Stimulated activated CD8-positive, alpha-beta memory T cell treated with anti-CD3 and anti-CD28 coated beads, Interleukin-12 subunit alpha, Interleukin-12 subunit beta, amount 100 ng/mL, for 24 hours (primary cell): ENCODE results near the gene STKLD1.
A peak's percentile ranks its signal among the peaks of the same experiment; 100 is the strongest.

Experiments used
- DNase-seq: peaks from one replicate; pipeline ENCODE4 v3.0.0-alpha.2; 2020; ENCODE audit errors: extremely low read depth

STKLD1 gene

GRCh38 chr9:133345596-133345995 lies 30.6 kb upstream of the STKLD1 start:
- no peak for DNase-seq

- DNase-seq: no peak
Measured at GRCh38 chr9:133346021-133346785, 30.0 kb upstream of the STKLD1 start.

GRCh38 chr9:133347515-133347984 lies 28.6 kb upstream of the STKLD1 start:
- no peak for DNase-seq

- DNase-seq: peak; percentile 78
Measured at GRCh38 chr9:133347985-133348717, 28.0 kb upstream of the STKLD1 start, which contains the start of the genes MED22 and RPL7A. Gene MED22, minus strand, starts transcription at chr9:133348131. Its CDS starts 1,469 bp downstream, at chr9:133346662. Gene RPL7A, plus strand, starts transcription at chr9:133348218. Its CDS starts 26 bp downstream, at chr9:133348244.

DNA sequence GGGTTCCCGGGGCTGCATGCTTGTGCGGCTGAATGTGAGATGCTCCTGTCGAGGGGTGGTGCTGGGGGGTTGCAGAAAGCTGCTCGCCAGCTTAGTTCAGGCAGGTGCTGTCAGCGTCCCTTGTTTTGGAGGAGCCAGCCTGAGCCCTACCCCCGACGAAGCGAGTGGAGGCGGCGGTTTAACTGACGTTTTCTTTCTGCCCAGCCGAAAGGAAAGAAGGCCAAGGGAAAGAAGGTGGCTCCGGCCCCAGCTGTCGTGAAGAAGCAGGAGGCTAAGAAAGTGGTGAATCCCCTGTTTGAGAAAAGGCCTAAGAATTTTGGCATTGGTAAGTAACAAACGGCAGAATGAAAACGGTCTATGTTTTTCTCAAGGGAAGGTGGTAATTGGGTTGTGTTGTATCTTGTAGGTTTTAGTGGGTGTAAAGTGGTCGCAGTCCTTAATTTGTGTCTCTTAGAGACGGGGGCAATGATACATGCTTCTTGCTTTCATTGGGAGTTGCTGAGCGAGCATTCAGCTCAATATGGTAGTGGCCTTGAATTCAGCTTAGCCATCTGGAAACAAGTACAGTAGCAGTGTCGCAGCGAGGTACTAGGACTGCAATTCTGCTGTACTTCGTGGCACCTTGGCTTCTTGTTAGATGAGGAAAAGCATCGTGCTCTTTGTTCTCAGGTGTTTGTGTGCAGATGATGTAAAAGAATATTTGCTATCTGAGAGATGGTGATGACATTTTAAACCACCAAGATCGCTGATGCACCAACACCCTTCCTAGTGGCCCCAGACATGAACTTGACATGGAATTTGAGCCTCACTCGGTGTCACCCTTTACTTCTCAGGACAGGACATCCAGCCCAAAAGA lies 27.2 kb upstream of the STKLD1 start:
- DNase-seq: no peak

- DNase-seq: no peak
Measured at GRCh38 chr9:133349965-133350616, 26.1 kb upstream of the STKLD1 start.

- DNase-seq: no peak
Measured at GRCh38 chr9:133351526-133351907, 24.6 kb upstream of the STKLD1 start.

GRCh38 chr9:133351908-133352634 lies 24.1 kb upstream of the STKLD1 start:
- DNase-seq: no peak

DNA sequence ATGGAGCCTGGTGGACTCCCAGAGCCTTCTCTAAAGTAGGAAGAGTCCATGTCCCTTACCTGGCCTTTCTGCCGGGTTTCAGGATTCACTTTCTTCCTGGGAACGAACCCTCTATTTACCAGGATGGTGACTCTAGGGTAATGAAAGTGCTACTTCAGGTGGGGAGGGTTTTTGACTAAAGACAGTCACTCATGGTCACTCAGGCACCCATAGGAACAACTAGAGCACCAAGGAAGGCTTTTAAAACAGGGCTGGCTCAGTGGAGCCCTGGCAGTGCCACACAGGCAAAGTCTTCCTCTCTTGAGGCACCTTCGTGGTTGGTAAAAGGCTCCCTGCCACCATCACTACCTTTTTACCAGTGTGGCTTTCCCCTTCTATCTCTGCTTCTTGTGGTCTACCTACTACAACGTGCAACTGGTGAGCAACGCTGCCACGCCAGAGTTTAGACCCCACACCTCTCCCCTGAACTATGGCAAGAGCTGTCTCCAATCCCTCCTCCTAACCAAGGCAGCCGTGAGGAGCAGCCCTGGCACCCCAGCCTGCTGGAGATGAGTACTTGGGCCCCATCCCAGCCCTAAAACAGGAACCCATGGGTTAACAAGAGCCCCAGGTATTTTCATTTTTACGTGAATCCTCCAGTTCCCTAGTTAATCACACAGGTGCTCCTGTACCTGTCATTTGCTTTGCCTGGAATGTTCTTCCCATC lies 23.4 kb upstream of the STKLD1 start:
- no peak for DNase-seq

DNA sequence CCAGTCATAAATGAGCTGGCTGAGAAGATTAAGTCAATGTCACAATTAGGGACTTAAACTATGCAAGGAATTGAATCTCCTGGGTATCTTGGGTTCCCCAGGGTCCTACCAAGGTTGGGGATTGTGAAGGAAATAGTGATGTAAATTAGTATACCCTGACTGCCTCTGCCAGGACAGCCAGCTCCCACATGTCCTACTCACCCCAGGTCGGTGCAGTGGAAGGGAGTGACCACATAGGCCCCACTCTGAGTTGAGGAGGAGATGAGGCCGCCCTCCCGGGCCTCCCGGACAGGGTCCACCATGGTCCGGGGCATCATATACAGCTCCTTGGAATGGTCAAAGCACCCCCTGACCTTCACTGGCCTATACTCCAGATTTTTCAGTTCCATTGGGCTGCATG lies 22.6 kb upstream of the STKLD1 start:
- no peak for DNase-seq

DNA sequence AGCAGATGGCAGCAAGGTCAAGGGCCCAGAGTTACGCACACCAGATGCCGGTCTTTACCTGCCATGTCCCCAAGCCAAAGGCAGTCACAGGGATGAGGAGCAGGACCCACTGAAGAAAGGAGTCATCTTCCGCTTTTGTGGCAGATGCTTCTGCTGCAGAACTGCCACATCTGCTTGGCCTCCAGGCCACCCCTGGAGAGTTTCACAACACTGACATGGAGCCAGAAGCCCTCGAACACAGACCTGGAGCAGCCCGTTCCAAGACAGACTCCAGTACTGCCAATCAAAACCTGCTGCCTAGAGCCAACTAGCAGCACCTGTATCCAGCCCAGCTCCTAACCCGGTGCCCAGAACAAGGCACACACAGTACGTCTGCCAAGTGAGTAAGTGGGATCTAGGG lies 21.4 kb upstream of the STKLD1 start:
- DNase-seq: no peak

DNA sequence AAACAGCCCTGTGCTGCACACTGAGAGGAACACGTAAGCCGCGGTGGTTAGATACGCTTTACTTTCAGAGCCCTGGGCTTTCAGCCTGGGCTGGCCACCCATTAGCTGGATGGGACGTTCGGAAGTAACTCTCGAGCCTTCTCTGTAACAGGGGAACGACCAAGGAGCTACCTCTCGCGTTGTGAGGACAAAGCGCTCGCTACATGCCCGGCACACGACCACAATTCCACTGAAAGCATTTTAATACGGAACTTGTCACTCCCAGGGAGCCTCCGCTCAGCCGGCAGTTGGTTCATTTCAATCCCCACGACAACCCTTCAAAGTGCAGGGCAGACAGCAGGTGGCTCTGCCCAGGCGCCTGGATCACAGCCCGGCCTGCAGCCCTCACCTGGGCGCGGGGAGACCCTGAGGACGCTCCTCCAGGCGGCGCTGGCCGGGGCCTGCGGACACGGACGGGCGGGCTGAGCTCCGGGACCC lies 20.2 kb upstream of the STKLD1 start:
- no peak for DNase-seq

- peak; percentile 84 for DNase-seq
Measured at GRCh38 chr9:133356391-133357091, 19.6 kb upstream of the STKLD1 start, which contains the start of the genes SURF1 and SURF2. Gene SURF1, minus strand, starts transcription at chr9:133356487. Its CDS starts 34 bp downstream, at chr9:133356453. Gene SURF2, plus strand, starts transcription at chr9:133356550. Its CDS starts 43 bp downstream, at chr9:133356593.

DNA sequence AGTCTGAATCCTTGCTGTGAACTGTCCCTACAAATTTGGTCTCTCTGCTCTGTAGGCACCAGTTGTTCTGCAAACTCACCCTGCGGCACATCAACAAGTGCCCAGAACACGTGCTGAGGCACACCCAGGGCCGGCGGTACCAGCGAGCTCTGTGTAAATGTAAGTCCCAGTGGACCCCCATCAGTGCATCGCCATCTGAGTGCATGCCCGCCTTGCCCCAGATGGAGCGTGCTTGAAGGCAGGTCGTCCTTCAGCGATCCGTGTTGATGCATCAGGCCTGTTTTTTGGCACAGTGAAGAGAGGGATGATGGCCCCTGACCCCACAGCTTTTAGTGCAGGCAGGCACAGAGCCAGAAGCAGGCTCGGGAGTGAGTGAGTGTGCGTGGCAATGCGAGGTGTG lies 18.5 kb upstream of the STKLD1 start:
- no peak for DNase-seq

DNA sequence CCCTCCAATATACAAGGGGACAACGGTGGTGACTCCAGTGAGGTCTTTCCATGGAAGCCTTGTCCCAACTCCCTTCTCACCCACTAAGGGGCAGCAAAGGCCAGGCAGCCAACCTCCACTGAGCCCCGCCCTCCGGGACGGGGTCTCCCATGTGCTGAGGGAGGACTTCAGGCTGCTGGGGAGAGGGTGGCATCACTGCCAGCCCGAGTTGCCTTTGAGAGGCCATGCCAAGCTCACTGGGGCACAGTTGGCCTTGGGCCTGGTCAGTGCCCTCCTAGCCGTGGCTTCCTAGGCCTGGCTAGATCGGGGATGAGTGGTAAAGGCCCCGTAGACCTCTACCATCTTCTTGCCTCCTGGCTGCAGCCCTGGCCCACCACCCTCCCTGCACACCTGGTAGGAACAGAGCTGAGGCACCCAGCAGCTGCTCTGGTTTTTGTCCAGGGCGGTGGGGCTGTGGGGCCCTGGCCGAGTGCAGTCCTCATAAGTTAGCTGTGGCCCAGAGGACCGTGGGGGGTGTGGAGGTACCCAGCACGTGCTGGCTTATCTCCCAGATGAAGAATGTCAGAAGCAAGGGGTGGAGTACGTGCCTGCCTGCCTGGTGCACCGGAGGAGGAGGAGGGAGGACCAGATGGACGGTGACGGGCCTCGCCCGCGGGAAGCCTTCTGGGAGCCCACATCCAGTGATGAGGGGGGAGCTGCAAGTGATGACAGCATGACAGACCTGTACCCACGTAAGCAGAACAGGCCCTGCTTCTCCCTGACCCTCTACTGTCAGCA lies 16.6 kb upstream of the STKLD1 start:
- no peak for DNase-seq

GRCh38 chr9:133360400-133361393 lies 15.5 kb upstream of the STKLD1 start:
- no peak for DNase-seq

DNA sequence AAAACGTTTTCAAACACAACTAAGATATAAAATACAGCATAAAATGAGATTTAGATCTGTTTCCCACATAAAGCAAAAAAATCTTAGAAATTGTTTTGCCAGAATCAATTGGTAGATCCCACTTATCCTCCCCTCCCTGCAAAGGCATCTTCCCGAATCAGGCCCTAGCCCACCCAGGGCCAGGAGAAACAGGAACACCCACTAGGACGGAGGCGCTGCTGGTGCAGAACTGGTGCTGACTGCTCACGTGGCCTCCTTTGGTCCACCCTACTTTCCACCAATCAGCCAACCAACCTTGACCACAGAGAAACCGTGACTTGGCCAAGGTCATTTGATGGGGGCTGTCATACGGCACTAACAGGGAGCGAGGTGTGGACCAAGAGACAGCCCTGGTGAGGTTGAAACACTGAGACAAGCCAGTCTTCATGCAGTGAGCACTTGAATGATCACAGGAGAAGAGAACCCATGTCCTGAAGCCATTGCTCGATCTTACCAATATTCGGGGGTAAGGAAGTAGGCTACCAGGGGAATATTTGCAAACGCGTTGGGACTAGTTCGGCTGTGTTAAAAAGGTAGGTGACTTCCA lies 14.6 kb upstream of the STKLD1 start:
- no peak for DNase-seq
